ENCODE results near the gene ZNF44.
"Not testable (repeated sequence)": the region's sequence is repeated elsewhere in the genome, so short reads cannot be mapped to it uniquely, and the experiment has no call there.

DNA sequence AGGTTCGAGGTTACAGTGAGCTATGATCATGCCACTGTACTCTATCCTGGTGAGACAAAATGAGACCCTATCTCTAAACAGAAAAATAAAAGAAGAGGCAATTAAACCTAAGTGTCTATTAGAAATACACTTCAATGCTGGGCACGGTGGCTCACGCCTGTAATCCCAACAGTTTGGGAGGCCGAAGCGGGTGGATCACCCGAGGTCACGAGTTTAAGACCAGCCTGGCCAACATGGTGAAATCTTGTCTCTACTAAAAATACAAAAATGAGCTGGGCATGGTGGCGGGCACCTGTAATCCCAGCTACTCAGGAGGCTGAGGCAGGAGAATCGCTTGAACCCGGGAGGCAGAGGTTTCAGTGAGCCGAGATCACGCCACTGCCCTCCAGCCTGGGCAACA lies 14.2 kb upstream of the ZNF44 start:
- TF ChIP-seq, protein P1, sequence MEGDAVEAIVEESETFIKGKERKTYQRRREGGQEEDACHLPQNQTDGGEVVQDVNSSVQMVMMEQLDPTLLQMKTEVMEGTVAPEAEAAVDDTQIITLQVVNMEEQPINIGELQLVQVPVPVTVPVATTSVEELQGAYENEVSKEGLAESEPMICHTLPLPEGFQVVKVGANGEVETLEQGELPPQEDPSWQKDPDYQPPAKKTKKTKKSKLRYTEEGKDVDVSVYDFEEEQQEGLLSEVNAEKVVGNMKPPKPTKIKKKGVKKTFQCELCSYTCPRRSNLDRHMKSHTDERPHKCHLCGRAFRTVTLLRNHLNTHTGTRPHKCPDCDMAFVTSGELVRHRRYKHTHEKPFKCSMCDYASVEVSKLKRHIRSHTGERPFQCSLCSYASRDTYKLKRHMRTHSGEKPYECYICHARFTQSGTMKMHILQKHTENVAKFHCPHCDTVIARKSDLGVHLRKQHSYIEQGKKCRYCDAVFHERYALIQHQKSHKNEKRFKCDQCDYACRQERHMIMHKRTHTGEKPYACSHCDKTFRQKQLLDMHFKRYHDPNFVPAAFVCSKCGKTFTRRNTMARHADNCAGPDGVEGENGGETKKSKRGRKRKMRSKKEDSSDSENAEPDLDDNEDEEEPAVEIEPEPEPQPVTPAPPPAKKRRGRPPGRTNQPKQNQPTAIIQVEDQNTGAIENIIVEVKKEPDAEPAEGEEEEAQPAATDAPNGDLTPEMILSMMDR (conservative IDR thresholded peaks at IDR 0.05; ENCODE audit: low read depth in 2 of 2) = not testable (repeated sequence)
- TF ChIP-seq CREB1 (CRISPR knock-in tag; IDR thresholded peaks at IDR 0.05; ENCODE audit: low read depth); EZH2 (IDR thresholded peaks at IDR 0.05; ENCODE audit: low read depth, unreplicated experiment); EZH2phosphoT487 (IDR thresholded peaks at IDR 0.05; ENCODE audit: unreplicated experiment); POLR2AphosphoS5 (IDR thresholded peaks at IDR 0.05; ENCODE audit: low read depth); JUNB (IDR thresholded peaks at IDR 0.05; ENCODE audit: unreplicated experiment): not testable (repeated sequence)
- TF ChIP-seq, protein P2, sequence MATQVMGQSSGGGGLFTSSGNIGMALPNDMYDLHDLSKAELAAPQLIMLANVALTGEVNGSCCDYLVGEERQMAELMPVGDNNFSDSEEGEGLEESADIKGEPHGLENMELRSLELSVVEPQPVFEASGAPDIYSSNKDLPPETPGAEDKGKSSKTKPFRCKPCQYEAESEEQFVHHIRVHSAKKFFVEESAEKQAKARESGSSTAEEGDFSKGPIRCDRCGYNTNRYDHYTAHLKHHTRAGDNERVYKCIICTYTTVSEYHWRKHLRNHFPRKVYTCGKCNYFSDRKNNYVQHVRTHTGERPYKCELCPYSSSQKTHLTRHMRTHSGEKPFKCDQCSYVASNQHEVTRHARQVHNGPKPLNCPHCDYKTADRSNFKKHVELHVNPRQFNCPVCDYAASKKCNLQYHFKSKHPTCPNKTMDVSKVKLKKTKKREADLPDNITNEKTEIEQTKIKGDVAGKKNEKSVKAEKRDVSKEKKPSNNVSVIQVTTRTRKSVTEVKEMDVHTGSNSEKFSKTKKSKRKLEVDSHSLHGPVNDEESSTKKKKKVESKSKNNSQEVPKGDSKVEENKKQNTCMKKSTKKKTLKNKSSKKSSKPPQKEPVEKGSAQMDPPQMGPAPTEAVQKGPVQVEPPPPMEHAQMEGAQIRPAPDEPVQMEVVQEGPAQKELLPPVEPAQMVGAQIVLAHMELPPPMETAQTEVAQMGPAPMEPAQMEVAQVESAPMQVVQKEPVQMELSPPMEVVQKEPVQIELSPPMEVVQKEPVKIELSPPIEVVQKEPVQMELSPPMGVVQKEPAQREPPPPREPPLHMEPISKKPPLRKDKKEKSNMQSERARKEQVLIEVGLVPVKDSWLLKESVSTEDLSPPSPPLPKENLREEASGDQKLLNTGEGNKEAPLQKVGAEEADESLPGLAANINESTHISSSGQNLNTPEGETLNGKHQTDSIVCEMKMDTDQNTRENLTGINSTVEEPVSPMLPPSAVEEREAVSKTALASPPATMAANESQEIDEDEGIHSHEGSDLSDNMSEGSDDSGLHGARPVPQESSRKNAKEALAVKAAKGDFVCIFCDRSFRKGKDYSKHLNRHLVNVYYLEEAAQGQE (IDR thresholded peaks at IDR 0.05; ENCODE audit: unreplicated experiment) = not testable (repeated sequence)

All from GM23338 (cell line).